GM10847 (cell line): ENCODE measurements around the gene EXT2.

Source experiments
- POLR2A ChIP-seq: IDR thresholded peaks from 2 replicates; pipeline ENCODE4 v1.6.1; 2011; ENCODE audit not compliant: insufficient read length; ENCODE audit errors: extremely low read depth

Gene EXT2

GRCh38 chr11:44079376-44079775, 16.1 kb upstream of the EXT2 start:
- TF ChIP-seq POLR2A, result no peak

- no peak for TF ChIP-seq POLR2A
These were observed 14.5 kb upstream of the EXT2 start for GRCh38 chr11:44080951-44081350.

GRCh38 chr11:44082645-44083044, 12.8 kb upstream of the EXT2 start:
- no peak for TF ChIP-seq POLR2A

- TF ChIP-seq POLR2A, result no peak
These were observed 12.0 kb upstream of the EXT2 start for GRCh38 chr11:44083433-44083832.

- TF ChIP-seq POLR2A, result no peak
These were observed 11.6 kb upstream of the EXT2 start for GRCh38 chr11:44083906-44084305.

GRCh38 chr11:44085330-44085729, 10.1 kb upstream of the EXT2 start:
- no peak for TF ChIP-seq POLR2A

GRCh38 chr11:44088377-44088776, 7.1 kb upstream of the EXT2 start:
- TF ChIP-seq POLR2A, result no peak

GRCh38 chr11:44088871-44089270, 6.6 kb upstream of the EXT2 start:
- TF ChIP-seq POLR2A, result no peak

- no peak for TF ChIP-seq POLR2A
These were observed 4.9 kb upstream of the EXT2 start for GRCh38 chr11:44090539-44090938.

GRCh38 chr11:44094260-44094868, 1.1 kb upstream of the EXT2 start:
- no peak for TF ChIP-seq POLR2A

- TF ChIP-seq POLR2A, result no peak
These were observed 1.1 kb downstream of the EXT2 start for GRCh38 chr11:44096360-44097185.

- TF ChIP-seq POLR2A, result no peak
These were observed 2.3 kb downstream of the EXT2 start for GRCh38 chr11:44097821-44098220.

- no peak for TF ChIP-seq POLR2A
These were observed 5.6 kb downstream of the EXT2 start for GRCh38 chr11:44101098-44101497.

GRCh38 chr11:44104481-44105294, 9.2 kb downstream of the EXT2 start:
- no peak for TF ChIP-seq POLR2A

- TF ChIP-seq POLR2A, result no peak
These were observed 12.8 kb downstream of the EXT2 start for GRCh38 chr11:44108260-44108659.

GRCh38 chr11:44110231-44110679, 14.8 kb downstream of the EXT2 start:
- TF ChIP-seq POLR2A, result no peak
